Kidney (tissue), 14 donors: ENCODE data around the gene TMEM181. TPM values are rescaled to one million over a fixed set of nuclear protein-coding genes. Genes with fewer than 3 reads are reported as not detected.

Experiments used
- DNase-seq, 5 donors: peaks; one replicate each; pipeline ENCODE4 v3.0.0-alpha.2; 2013 to 2020
- FAIRE-seq: peaks from 2 replicates; lab custom pipeline; 2012; peaks lifted over from hg19 to GRCh38; lab: Jason Lieb, UNC
- H3K27ac ChIP-seq, 2 donors: one replicate each; pipeline ENCODE4 v1.7.0; 2013; ENCODE audit warnings: low read depth in 2 of 2, low read length in 2 of 2, inconsistent platforms in 1 of 2
- H3K27me3 ChIP-seq: one replicate; pipeline ENCODE4 v1.7.1; 2013; ENCODE audit warnings: low read length, inconsistent platforms; ENCODE audit not compliant: control insufficient read depth, insufficient read depth
- H3K36me3 ChIP-seq, 3 donors: one replicate each; pipeline versions ENCODE4 v1.7.0 to v1.7.1; 2013; ENCODE audit warnings: low read length in 3 of 3, control low read depth in 1 of 3, inconsistent platforms in 1 of 3; ENCODE audit not compliant: insufficient read depth in 3 of 3, control insufficient read depth in 2 of 3
- H3K4me1 ChIP-seq, 3 donors: one replicate each; pipeline versions ENCODE4 v1.7.0 to v1.7.1; 2013; ENCODE audit warnings: low read length in 3 of 3, inconsistent platforms in 1 of 3, low read depth in 1 of 3; ENCODE audit not compliant: control insufficient read depth in 2 of 3, insufficient read depth in 2 of 3
- H3K4me3 ChIP-seq, 3 donors: one replicate each; pipeline versions ENCODE4 v1.7.0 to v1.8.1; 2013; ENCODE audit warnings: low read length in 3 of 3, control low read depth in 1 of 3, inconsistent platforms in 1 of 3
- H3K9ac ChIP-seq, 3 donors: one replicate each; pipeline versions ENCODE4 v1.7.0 to v1.7.1; 2013; ENCODE audit warnings: low read length in 3 of 3, control low read depth in 1 of 3, inconsistent platforms in 1 of 3
- H3K9me3 ChIP-seq, 3 donors: one replicate each; pipeline versions ENCODE4 v1.7.0 to v1.7.1; 2013; ENCODE audit warnings: low read length in 3 of 3, control low read depth in 1 of 3, inconsistent platforms in 1 of 3; ENCODE audit not compliant: control insufficient read depth in 2 of 3, insufficient read depth in 1 of 3
- CTCF ChIP-seq: IDR thresholded peaks from 3 replicates; pipeline ENCODE4 v1.5.1; 2012; ENCODE audit warnings: mild to moderate bottlenecking, moderate library complexity, borderline replicate concordance; ENCODE audit not compliant: insufficient read depth; ENCODE audit errors: extremely low read depth
- intact Hi-C: fragments of 100-400 bp; cut with DNase I; formaldehyde crosslinking; loops from one replicate; pipeline ENCODE4 v1.11.1; 2022
- polyA plus RNA-seq: library from polyadenylated mRNA; stranded (reverse); fragments of 350-450 nt; fragmentation: Illumina TruSeq; extraction: RNeasy Lipid Tissue Mini Kit (QIAGEN cat#74804); gene quantifications from one replicate; pipeline ENCODE4 v1.2.3, GENCODE V29; 2014; ENCODE audit warnings: low read depth, low replicate concordance; ENCODE audit not compliant: insufficient read depth
- total RNA-seq: library from RNA; stranded (reverse); fragmentation: NEBNext Ultra II Directional; extraction: Animal tissue kit (Norgen Biotek cat#: 25700); gene quantifications from one replicate; pipeline ENCODE4 v1.2.1, GENCODE V29; 2021
- donor health status: control.
- donor health status: control.
- donor health status: control.
- donor health status: control.
- donor health status: control.
- donor health status: DM: yes; HTN: yes; CAD: no.
- donor health status: Normal renal cell carcinoma (clear cell type).

Gene TMEM181
- total and polyA plus RNA-seq, 2 donors from 2014 or later: 6.9 to 19.9 TPM

DNA sequence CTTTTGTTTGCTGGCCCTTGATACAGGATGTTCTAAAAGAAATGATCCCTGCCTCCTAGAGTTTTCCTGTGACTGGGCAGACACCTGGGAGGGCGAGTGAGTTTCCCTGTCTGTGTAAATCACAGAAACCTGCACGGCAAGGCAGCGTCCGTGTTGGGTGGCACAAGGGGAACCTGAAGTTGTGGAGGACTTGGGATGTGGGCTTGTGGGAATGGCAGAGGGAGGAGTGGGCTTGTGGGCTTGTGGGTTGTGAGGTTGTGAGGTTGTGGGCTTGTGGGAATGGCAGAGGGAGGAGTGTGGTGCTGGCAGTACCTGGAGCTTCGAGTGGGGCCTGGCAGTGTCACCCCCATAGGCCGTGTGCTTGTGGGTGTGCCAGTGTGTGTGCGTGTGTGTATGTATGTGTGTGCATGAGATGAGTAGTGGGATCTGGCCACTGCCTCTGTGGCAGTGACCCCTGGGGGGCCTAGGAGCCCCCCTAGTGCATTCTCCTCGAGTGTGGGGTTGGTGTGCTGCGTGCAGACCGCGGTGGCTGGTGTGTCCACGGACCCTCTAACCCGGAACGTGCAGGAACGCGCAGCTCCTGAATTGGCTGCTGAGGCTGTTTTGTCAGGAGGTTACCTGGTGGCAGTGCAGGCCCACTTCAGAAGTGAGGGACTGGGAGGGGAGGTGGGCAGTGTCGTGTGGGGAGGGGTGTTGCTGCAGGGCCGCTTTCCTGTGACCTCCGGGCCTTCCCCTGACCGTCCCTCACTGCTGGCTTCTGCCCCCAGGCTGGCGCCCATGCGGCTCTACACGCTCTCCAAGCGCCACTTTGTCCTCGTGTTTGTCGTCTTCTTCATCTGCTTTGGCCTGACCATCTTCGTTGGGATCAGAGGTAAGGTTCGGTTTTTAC, 13.0 kb downstream of the TMEM181 start:
- H3K27ac ChIP-seq: no peak overlapping the region

DNA sequence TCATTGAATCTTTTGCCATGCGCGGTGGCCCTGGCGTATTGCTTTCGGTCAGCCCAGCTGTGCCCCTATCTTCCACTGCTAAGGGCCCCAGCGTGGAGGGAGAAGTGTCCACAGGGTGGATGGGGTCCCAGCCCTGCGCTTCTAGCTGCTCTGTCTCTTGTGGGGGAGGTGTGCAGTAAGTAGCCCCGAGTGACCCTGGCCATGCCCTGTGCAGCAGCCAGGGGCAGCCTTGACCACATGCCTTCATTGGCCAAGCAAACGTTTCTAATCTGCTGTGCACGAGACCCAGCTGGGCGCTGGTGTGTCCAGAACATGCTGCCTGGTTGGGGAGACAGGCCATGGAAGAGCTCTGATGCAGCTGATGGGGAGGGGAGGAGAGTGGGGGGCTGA, 13.6 kb downstream of the TMEM181 start:
- Histone ChIP-seq H3K9ac (no peak overlapping the region), H3K27me3 (no peaks in the 10 kb centered on the region), H3K9me3 (no peaks in the 10 kb centered on the region), H3K4me3 (no peak overlapping the region), H3K27ac (no peak overlapping the region), H3K4me1 (peaks cover 0 to 3% (median 2%) of the 10 kb centered on the region in 3 donors), H3K36me3 (no peaks in the 10 kb centered on the region)
- intact Hi-C loops: no loop called here
- TF ChIP-seq CTCF: no peak
- DNase-seq (no peak), FAIRE-seq (no peak)

More for the DNA sequence above, 13.0 kb downstream of the TMEM181 start:
- no peaks in the 10 kb centered on the region for H3K27me3 ChIP-seq
- TF ChIP-seq CTCF: no peak
- no peaks in the 10 kb centered on the region for H3K9me3 ChIP-seq
- no peak overlapping the region for H3K4me3 ChIP-seq
- no peak for FAIRE-seq
- intact Hi-C loops: no loop called here
- H3K4me1 ChIP-seq: peaks cover 0 to 3% (median 2%) of the 10 kb centered on the region in 3 donors
- DNase-seq: no peak
- H3K36me3 ChIP-seq: no peaks in the 10 kb centered on the region
- H3K9ac ChIP-seq: no peak overlapping the region

- no peak for TF ChIP-seq CTCF
- H3K27ac ChIP-seq: no peak overlapping the region
- DNase-seq (no peak), FAIRE-seq (no peak)
- peaks cover 0 to 3% (median 2%) of the 10 kb centered on the region in 3 donors for H3K4me1 ChIP-seq
- H3K36me3 ChIP-seq: no peaks in the 10 kb centered on the region
- no peaks in the 10 kb centered on the region for H3K9me3 ChIP-seq
- no peak overlapping the region for H3K4me3 ChIP-seq
- H3K27me3 ChIP-seq: no peaks in the 10 kb centered on the region
- intact Hi-C loops: no loop called here
- no peak overlapping the region for H3K9ac ChIP-seq
Measured at GRCh38 chr6:158574800-158575199, 14.9 kb downstream of the TMEM181 start.
